Mammary epithelial cell (primary cell): ENCODE results near the gene INPP5A.

Experiments
- EZH2 ChIP-seq: IDR thresholded peaks from 2 replicates; pipeline ENCODE4 v1.6.1; 2012; ENCODE audit warnings: low read length, inconsistent platforms, borderline replicate concordance
- TF ChIP-seq, protein P1 (sequence below), 2 donors: IDR thresholded peaks in 1 of 2; conservative IDR thresholded peaks in 1 of 2; 2 replicates each; pipeline ENCODE4 v1.5.1; 2011 to 2012; ENCODE audit warnings: inconsistent platforms in 2 of 2, low read length in 2 of 2, mild to moderate bottlenecking in 2 of 2, control low read depth in 1 of 2, low read depth in 1 of 2; ENCODE audit not compliant: insufficient read depth in 1 of 2; ENCODE audit errors: extremely low read depth in 1 of 2

DNA sequence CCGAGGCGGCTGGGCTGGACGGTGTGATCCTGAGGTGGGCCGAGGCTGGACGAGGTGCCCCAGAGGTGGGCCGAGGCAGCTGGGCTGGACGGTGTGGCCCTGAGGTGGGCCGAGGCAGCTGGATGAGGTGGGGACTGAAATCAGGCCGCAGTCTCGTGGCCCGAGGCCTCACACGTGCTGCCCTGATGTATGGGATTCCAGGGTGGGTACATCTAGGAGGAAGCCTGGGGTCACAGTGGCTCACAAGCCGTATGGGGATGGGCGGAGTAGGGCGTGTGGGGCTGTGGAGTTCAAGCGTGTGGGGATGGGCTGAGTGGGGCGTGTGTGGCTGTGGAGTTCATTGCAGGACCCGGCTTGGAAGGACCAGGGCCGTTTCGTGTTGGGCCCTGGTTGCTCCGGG, 260.8 kb downstream of the INPP5A start:
- TF ChIP-seq, protein P1, sequence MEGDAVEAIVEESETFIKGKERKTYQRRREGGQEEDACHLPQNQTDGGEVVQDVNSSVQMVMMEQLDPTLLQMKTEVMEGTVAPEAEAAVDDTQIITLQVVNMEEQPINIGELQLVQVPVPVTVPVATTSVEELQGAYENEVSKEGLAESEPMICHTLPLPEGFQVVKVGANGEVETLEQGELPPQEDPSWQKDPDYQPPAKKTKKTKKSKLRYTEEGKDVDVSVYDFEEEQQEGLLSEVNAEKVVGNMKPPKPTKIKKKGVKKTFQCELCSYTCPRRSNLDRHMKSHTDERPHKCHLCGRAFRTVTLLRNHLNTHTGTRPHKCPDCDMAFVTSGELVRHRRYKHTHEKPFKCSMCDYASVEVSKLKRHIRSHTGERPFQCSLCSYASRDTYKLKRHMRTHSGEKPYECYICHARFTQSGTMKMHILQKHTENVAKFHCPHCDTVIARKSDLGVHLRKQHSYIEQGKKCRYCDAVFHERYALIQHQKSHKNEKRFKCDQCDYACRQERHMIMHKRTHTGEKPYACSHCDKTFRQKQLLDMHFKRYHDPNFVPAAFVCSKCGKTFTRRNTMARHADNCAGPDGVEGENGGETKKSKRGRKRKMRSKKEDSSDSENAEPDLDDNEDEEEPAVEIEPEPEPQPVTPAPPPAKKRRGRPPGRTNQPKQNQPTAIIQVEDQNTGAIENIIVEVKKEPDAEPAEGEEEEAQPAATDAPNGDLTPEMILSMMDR (conservative IDR thresholded peaks at IDR 0.05 in 1 of 2, IDR thresholded peaks at IDR 0.05 in 1 of 2; ENCODE audit: extremely low read depth in 1 of 2, insufficient read depth in 1 of 2, low read depth in 1 of 2, low read length in 2 of 2), result no peak
- no peak for TF ChIP-seq EZH2
